GM23338 (cell line): ENCODE results near the gene TTC17. TPM values are rescaled to one million over a fixed set of nuclear protein-coding genes. Genes with fewer than 3 reads are reported as not detected.

ENCODE experiments used
- ATAC-seq: fragments of 200-7000 bp; cut with Tn5 transposase; 3 replicates; pipeline ENCODE4 v1.9.1; 2020
- DNase-seq: peaks from one replicate; pipeline ENCODE4 v3.0.0-alpha.2; 2015; ENCODE audit warnings: low spot score
- H2AFZ ChIP-seq: fragments of 200-600 bp; sonication (generic); 2 replicates; pipeline ENCODE4 v1.8.0; 2016; ENCODE audit warnings: antibody characterized with exemption, mild to moderate bottlenecking, moderate library complexity
- H3F3A ChIP-seq: fragments of 200-600 bp; sonication (generic); replicated peaks from 2 replicates; pipeline ENCODE4 v1.8.0; 2017; ENCODE audit warnings: antibody characterized with exemption, mixed run types, low read depth
- H3K27ac ChIP-seq: fragments of 200-600 bp; sonication (generic); 2 replicates; pipeline ENCODE4 v1.6.1; 2016; ENCODE audit warnings: low read depth
- H3K27me3 ChIP-seq: fragments of 200-600 bp; sonication (generic); 2 replicates; pipeline ENCODE4 v1.8.0; 2016; ENCODE audit warnings: mild to moderate bottlenecking, mixed run types, moderate library complexity; ENCODE audit not compliant: insufficient read depth
- H3K36me3 ChIP-seq: fragments of 200-600 bp; sonication (generic); 2 replicates; pipeline ENCODE4 v1.8.0; 2016; ENCODE audit warnings: mild to moderate bottlenecking; ENCODE audit not compliant: insufficient read depth
- H3K4me1 ChIP-seq: fragments of 200-600 bp; sonication (generic); 2 replicates; pipeline ENCODE4 v1.8.0; 2016; ENCODE audit warnings: mild to moderate bottlenecking, moderate library complexity; ENCODE audit not compliant: insufficient read depth
- H3K4me2 ChIP-seq: fragments of 200-600 bp; sonication (generic); 2 replicates; pipeline ENCODE4 v1.7.1; 2017; ENCODE audit warnings: mixed run types
- H3K4me3 ChIP-seq: fragments of 200-600 bp; sonication (generic); 2 replicates; pipeline ENCODE4 v1.6.1; 2016; ENCODE audit warnings: mixed run types
- H3K79me2 ChIP-seq: fragments of 200-600 bp; sonication (generic); replicated peaks from 2 replicates; pipeline ENCODE4 v1.8.0; 2017; ENCODE audit warnings: mild to moderate bottlenecking; ENCODE audit not compliant: insufficient read depth
- H3K9me2 ChIP-seq: fragments of 200-600 bp; sonication (generic); 2 replicates; pipeline ENCODE4 v1.8.0; 2017; ENCODE audit not compliant: insufficient read depth
- H4K20me1 ChIP-seq: fragments of 200-600 bp; sonication (generic); replicated peaks from 2 replicates; pipeline ENCODE4 v1.8.0; 2017; ENCODE audit warnings: mild to moderate bottlenecking; ENCODE audit not compliant: insufficient read depth
- H3K27ac Mint-ChIP-seq: 2 replicates; pipeline ENCODE4 v1.8.0; 2020; ENCODE audit warnings: inconsistent platforms, mild to moderate bottlenecking, moderate library complexity, mixed read lengths
- H3K27me3 Mint-ChIP-seq: 3 replicates; pipeline ENCODE4 v1.8.0; 2022; ENCODE audit warnings: low read depth, mild to moderate bottlenecking, moderate library complexity, mixed read lengths, inconsistent platforms; ENCODE audit not compliant: insufficient read depth, poor library complexity
- H3K36me3 Mint-ChIP-seq: 3 replicates; pipeline ENCODE4 v1.8.0; 2021; ENCODE audit warnings: low read depth, mild to moderate bottlenecking, inconsistent platforms, moderate library complexity, mixed read lengths
- H3K4me1 Mint-ChIP-seq: 3 replicates; pipeline ENCODE4 v1.8.0; 2020; ENCODE audit warnings: mild to moderate bottlenecking, inconsistent platforms, mixed read lengths
- H3K4me3 Mint-ChIP-seq: 3 replicates; pipeline ENCODE4 v1.8.0; 2021; ENCODE audit warnings: moderate library complexity, mild to moderate bottlenecking, inconsistent platforms, mixed read lengths
- H3K9me3 Mint-ChIP-seq: 3 replicates; pipeline ENCODE4 v1.8.0; 2020; ENCODE audit warnings: moderate library complexity, mild to moderate bottlenecking, inconsistent platforms, mixed read lengths
- CREB1 ChIP-seq: fragments of 250-450 bp; sonication (Bioruptor Pico); IDR thresholded peaks from 2 replicates; pipeline ENCODE4 v1.5.0; 2020; ENCODE audit warnings: low read depth, mild to moderate bottlenecking, moderate library complexity
- EZH2 ChIP-seq: fragments of 200-600 bp; sonication (generic); IDR thresholded peaks from one replicate; pipeline ENCODE4 v1.8.0; 2017; ENCODE audit warnings: antibody characterized with exemption, mild to moderate bottlenecking, low read depth; ENCODE audit not compliant: unreplicated experiment
- EZH2phosphoT487 ChIP-seq: fragments of 200-600 bp; sonication (generic); IDR thresholded peaks from one replicate; pipeline ENCODE4 v1.8.1; 2018; ENCODE audit warnings: antibody characterized with exemption; ENCODE audit not compliant: unreplicated experiment
- JUNB ChIP-seq: IDR thresholded peaks from one replicate; pipeline ENCODE4 v1.6.1; 2016; ENCODE audit warnings: antibody characterized with exemption; ENCODE audit not compliant: unreplicated experiment
- NANOG ChIP-seq: IDR thresholded peaks from 2 replicates; pipeline ENCODE4 v1.6.1; 2016; ENCODE audit warnings: antibody characterized with exemption, borderline replicate concordance
- POLR2AphosphoS5 ChIP-seq: IDR thresholded peaks from 2 replicates; pipeline ENCODE4 v1.6.1; 2016; ENCODE audit warnings: antibody characterized with exemption, low read depth
- STAT1 ChIP-seq: IDR thresholded peaks from one replicate; pipeline ENCODE4 v1.6.1; 2016; ENCODE audit warnings: antibody characterized with exemption; ENCODE audit not compliant: unreplicated experiment
- ZNF114 ChIP-seq: fragments of 250-450 bp; sonication (Bioruptor Pico); IDR thresholded peaks from 2 replicates; pipeline ENCODE4 v1.5.0; 2020; ENCODE audit warnings: mild to moderate bottlenecking, moderate library complexity
- ZNF331 ChIP-seq: fragments of 250-450 bp; sonication (Bioruptor Pico); IDR thresholded peaks from 2 replicates; pipeline ENCODE4 v1.5.0; 2020; ENCODE audit warnings: low read depth, mild to moderate bottlenecking, moderate library complexity
- polyA plus RNA-seq: library from polyadenylated mRNA; unstranded; fragments of >200 nt; fragmentation: Nextera tagmentation; extraction: Ambion mirVana; gene quantifications from 2 replicates; pipeline ENCODE4 v1.2.1, GENCODE V29; 2016
- total RNA-seq: library from RNA; depleted of rRNA; stranded (reverse); fragments of >200 nt; shearing (Covaris generic); gene quantifications from 2 replicates; pipeline ENCODE4 v1.2.3, GENCODE V29; 2014
- TF ChIP-seq, protein P1 (sequence below): fragments of 250-450 bp; sonication (Bioruptor Pico); IDR thresholded peaks from 2 replicates; pipeline ENCODE4 v1.5.0; 2020; ENCODE audit warnings: mild to moderate bottlenecking, moderate library complexity
- TF ChIP-seq, protein P2 (sequence below): IDR thresholded peaks from one replicate; pipeline ENCODE4 v1.6.1; 2018; ENCODE audit warnings: antibody characterized with exemption; ENCODE audit not compliant: unreplicated experiment
- TF ChIP-seq, protein P3 (sequence below): IDR thresholded peaks from 2 replicates; pipeline ENCODE4 v1.6.1; 2016; ENCODE audit warnings: antibody characterized with exemption
- TF ChIP-seq, protein P4 (sequence below), 2 experiments: fragments of 200-600 bp in 1 of 2; sonication (generic) in 1 of 2; conservative IDR thresholded peaks; 2 replicates each; pipeline versions ENCODE4 v1.5.1 to v1.6.1; 2016 to 2017; ENCODE audit warnings: antibody characterized with exemption in 2 of 2, low read depth in 2 of 2, mild to moderate bottlenecking in 2 of 2, moderate library complexity in 1 of 2

TTC17 gene
- total and polyA plus RNA-seq, 2 experiments from 2014 or later: 59.3 to 87.9 TPM

DNA sequence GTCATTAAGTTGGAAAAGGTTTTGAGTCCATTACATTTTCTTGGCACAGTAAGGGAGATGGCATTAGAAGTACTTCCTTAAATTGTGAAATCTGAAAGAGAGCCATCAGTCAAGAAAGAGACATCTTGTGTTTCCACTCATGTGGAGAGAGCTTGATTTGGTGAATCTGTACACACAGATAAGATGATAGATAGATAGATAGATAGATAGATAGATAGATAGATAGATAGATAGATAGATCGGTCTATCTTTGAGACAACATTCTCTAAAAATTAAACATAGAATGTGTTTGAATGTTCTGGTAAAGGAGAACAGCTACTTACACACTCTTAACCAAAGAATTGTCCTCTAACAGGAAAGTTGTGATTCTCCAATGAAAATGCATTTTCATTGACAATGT, 76.2 kb downstream of the TTC17 start:
- TF ChIP-seq EZH2phosphoT487 (no peak), ZNF114 (no peak), JUNB (no peak), POLR2AphosphoS5 (no peak), ZNF331 (no peak), CREB1 (CRISPR knock-in tag) (no peak), NANOG (no peak), STAT1 (no peak), EZH2 (no peak)
- TF ChIP-seq, protein P1, sequence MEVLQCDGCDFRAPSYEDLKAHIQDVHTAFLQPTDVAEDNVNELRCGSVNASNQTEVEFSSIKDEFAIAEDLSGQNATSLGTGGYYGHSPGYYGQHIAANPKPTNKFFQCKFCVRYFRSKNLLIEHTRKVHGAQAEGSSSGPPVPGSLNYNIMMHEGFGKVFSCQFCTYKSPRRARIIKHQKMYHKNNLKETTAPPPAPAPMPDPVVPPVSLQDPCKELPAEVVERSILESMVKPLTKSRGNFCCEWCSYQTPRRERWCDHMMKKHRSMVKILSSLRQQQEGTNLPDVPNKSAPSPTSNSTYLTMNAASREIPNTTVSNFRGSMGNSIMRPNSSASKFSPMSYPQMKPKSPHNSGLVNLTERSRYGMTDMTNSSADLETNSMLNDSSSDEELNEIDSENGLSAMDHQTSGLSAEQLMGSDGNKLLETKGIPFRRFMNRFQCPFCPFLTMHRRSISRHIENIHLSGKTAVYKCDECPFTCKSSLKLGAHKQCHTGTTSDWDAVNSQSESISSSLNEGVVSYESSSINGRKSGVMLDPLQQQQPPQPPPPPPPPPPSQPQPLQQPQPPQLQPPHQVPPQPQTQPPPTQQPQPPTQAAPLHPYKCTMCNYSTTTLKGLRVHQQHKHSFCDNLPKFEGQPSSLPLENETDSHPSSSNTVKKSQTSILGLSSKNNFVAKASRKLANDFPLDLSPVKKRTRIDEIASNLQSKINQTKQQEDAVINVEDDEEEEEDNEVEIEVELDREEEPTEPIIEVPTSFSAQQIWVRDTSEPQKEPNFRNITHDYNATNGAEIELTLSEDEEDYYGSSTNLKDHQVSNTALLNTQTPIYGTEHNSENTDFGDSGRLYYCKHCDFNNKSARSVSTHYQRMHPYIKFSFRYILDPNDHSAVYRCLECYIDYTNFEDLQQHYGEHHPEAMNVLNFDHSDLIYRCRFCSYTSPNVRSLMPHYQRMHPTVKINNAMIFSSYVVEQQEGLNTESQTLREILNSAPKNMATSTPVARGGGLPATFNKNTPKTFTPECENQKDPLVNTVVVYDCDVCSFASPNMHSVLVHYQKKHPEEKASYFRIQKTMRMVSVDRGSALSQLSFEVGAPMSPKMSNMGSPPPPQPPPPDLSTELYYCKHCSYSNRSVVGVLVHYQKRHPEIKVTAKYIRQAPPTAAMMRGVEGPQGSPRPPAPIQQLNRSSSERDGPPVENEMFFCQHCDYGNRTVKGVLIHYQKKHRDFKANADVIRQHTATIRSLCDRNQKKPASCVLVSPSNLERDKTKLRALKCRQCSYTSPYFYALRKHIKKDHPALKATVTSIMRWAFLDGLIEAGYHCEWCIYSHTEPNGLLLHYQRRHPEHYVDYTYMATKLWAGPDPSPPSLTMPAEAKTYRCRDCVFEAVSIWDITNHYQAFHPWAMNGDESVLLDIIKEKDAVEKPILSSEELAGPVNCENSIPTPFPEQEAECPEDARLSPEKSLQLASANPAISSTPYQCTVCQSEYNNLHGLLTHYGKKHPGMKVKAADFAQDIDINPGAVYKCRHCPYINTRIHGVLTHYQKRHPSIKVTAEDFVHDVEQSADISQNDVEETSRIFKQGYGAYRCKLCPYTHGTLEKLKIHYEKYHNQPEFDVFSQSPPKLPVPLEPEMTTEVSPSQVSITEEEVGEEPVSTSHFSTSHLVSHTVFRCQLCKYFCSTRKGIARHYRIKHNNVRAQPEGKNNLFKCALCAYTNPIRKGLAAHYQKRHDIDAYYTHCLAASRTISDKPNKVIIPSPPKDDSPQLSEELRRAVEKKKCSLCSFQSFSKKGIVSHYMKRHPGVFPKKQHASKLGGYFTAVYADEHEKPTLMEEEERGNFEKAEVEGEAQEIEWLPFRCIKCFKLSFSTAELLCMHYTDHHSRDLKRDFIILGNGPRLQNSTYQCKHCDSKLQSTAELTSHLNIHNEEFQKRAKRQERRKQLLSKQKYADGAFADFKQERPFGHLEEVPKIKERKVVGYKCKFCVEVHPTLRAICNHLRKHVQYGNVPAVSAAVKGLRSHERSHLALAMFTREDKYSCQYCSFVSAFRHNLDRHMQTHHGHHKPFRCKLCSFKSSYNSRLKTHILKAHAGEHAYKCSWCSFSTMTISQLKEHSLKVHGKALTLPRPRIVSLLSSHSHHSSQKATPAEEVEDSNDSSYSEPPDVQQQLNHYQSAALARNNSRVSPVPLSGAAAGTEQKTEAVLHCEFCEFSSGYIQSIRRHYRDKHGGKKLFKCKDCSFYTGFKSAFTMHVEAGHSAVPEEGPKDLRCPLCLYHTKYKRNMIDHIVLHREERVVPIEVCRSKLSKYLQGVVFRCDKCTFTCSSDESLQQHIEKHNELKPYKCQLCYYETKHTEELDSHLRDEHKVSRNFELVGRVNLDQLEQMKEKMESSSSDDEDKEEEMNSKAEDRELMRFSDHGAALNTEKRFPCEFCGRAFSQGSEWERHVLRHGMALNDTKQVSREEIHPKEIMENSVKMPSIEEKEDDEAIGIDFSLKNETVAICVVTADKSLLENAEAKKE: no peak
- TF ChIP-seq, protein P2, sequence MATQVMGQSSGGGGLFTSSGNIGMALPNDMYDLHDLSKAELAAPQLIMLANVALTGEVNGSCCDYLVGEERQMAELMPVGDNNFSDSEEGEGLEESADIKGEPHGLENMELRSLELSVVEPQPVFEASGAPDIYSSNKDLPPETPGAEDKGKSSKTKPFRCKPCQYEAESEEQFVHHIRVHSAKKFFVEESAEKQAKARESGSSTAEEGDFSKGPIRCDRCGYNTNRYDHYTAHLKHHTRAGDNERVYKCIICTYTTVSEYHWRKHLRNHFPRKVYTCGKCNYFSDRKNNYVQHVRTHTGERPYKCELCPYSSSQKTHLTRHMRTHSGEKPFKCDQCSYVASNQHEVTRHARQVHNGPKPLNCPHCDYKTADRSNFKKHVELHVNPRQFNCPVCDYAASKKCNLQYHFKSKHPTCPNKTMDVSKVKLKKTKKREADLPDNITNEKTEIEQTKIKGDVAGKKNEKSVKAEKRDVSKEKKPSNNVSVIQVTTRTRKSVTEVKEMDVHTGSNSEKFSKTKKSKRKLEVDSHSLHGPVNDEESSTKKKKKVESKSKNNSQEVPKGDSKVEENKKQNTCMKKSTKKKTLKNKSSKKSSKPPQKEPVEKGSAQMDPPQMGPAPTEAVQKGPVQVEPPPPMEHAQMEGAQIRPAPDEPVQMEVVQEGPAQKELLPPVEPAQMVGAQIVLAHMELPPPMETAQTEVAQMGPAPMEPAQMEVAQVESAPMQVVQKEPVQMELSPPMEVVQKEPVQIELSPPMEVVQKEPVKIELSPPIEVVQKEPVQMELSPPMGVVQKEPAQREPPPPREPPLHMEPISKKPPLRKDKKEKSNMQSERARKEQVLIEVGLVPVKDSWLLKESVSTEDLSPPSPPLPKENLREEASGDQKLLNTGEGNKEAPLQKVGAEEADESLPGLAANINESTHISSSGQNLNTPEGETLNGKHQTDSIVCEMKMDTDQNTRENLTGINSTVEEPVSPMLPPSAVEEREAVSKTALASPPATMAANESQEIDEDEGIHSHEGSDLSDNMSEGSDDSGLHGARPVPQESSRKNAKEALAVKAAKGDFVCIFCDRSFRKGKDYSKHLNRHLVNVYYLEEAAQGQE: no peak
- TF ChIP-seq, protein P3, sequence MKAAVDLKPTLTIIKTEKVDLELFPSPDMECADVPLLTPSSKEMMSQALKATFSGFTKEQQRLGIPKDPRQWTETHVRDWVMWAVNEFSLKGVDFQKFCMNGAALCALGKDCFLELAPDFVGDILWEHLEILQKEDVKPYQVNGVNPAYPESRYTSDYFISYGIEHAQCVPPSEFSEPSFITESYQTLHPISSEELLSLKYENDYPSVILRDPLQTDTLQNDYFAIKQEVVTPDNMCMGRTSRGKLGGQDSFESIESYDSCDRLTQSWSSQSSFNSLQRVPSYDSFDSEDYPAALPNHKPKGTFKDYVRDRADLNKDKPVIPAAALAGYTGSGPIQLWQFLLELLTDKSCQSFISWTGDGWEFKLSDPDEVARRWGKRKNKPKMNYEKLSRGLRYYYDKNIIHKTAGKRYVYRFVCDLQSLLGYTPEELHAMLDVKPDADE: no peak
- TF ChIP-seq, protein P4, sequence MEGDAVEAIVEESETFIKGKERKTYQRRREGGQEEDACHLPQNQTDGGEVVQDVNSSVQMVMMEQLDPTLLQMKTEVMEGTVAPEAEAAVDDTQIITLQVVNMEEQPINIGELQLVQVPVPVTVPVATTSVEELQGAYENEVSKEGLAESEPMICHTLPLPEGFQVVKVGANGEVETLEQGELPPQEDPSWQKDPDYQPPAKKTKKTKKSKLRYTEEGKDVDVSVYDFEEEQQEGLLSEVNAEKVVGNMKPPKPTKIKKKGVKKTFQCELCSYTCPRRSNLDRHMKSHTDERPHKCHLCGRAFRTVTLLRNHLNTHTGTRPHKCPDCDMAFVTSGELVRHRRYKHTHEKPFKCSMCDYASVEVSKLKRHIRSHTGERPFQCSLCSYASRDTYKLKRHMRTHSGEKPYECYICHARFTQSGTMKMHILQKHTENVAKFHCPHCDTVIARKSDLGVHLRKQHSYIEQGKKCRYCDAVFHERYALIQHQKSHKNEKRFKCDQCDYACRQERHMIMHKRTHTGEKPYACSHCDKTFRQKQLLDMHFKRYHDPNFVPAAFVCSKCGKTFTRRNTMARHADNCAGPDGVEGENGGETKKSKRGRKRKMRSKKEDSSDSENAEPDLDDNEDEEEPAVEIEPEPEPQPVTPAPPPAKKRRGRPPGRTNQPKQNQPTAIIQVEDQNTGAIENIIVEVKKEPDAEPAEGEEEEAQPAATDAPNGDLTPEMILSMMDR (conservative IDR thresholded peaks at IDR 0.05; ENCODE audit: low read depth in 2 of 2): no peak
- no peak overlapping the region for H3K27ac Mint-ChIP-seq
- no peak for DNase-seq
- Histone ChIP-seq H3F3A (no peaks in the 10 kb centered on the region), H3K27ac (no peak overlapping the region), H3K79me2 (no peaks in the 10 kb centered on the region), H3K27me3 (no peaks in the 10 kb centered on the region), H4K20me1 (0 out of 2 replicates have a peak, but pooled peaks cover 4% of the 10 kb centered on the region), H3K9me2 (no peaks in the 10 kb centered on the region), H3K36me3 (peaks cover 7% of the 10 kb centered on the region), H3K4me1 (no peaks in the 10 kb centered on the region), H3K4me2 (no peak overlapping the region), H3K4me3 (no peak overlapping the region), H2AFZ (no peak overlapping the region)
- H3K36me3 Mint-ChIP-seq: peaks cover 12% of the 10 kb centered on the region
- no peak overlapping the region for H3K4me3 Mint-ChIP-seq
- H3K9me3 Mint-ChIP-seq: no peaks in the 10 kb centered on the region
- no peaks in the 10 kb centered on the region for H3K27me3 Mint-ChIP-seq
- no peaks in the 10 kb centered on the region for H3K4me1 Mint-ChIP-seq
- no peak for ATAC-seq
